Lower leg skin (tissue), 3 donors: Measurements from ENCODE around the gene ZNF837.

Source experiments
- CTCF ChIP-seq, 3 donors: fragments of 450-650 bp; IDR thresholded peaks; one replicate each; pipeline ENCODE4 v1.5.1; 2016; ENCODE audit warnings: antibody characterized with exemption in 3 of 3, mild to moderate bottlenecking in 3 of 3, moderate library complexity in 2 of 3
- POLR2A ChIP-seq, 2 donors: fragments of 450-650 bp; IDR thresholded peaks; one replicate each; pipeline ENCODE4 v1.6.1; 2016 to 2017; ENCODE audit warnings: antibody characterized with exemption in 2 of 2, mild to moderate bottlenecking in 1 of 2, moderate library complexity in 1 of 2

DNA sequence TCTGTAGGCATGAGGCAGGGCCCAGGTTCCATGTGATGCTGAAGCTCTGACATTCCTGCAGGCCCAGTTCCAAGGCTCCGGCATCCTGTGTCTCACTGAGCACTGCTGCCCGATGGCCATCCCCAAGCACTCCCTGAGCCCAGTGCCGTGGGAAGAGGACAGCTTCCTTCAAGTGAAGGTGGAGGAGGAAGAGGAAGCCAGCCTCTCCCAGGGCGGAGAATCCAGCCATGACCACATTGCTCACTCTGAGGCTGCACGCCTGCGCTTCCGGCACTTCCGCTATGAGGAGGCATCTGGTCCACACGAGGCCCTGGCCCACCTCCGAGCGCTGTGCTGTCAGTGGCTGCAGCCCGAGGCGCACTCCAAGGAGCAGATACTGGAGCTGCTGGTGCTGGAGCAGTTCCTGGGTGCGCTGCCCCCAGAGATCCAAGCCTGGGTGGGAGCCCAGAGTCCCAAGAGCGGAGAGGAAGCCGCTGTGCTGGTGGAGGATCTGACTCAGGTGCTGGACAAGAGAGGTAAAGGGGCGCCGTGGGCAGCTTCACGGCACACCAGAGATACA is 46.1 kb downstream of the ZNF837 start:
- TF ChIP-seq CTCF (IDR thresholded peaks at IDR 0.05) (no peak), POLR2A (IDR thresholded peaks at IDR 0.05) (no peak)
